ENCODE measurements around the gene DHX57.

- no peak for TF ChIP-seq CTCF (IDR thresholded peaks at IDR 0.05)
- no peak for TF ChIP-seq POLR2A (IDR thresholded peaks at IDR 0.05)
These were observed 46.7 kb upstream of the DHX57 start for GRCh38 chr2:38922389-38922788.
